Measurements from ENCODE around the gene STOML3.

DNA sequence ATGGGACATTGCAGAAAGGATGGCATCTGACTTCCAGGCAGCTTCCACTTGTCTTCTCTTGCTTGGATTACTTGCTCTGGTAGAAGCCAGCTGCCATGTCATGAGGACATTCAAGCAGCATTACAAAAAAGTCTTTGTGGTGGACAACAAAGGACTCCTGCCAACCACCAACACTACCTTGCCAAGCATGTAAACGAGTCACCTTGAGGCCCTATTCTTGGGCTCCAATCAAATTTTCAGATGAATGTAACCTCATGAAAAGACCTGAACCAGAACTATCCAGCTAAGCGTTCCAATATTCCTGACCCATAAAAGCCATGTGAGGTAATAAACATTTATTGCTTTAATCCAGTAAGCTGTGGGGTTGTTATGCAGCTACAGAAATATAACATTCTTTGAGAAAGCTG, 34.8 kb upstream of the STOML3 start:
- TF ChIP-seq POLR2AphosphoS5 (IDR thresholded peaks at IDR 0.05; ENCODE audit: low read depth, low read length), result no peak
- no peak for TF ChIP-seq SIN3A (IDR thresholded peaks at IDR 0.05; ENCODE audit: borderline replicate concordance, insufficient read depth, low read length)
- TF ChIP-seq, protein P1, sequence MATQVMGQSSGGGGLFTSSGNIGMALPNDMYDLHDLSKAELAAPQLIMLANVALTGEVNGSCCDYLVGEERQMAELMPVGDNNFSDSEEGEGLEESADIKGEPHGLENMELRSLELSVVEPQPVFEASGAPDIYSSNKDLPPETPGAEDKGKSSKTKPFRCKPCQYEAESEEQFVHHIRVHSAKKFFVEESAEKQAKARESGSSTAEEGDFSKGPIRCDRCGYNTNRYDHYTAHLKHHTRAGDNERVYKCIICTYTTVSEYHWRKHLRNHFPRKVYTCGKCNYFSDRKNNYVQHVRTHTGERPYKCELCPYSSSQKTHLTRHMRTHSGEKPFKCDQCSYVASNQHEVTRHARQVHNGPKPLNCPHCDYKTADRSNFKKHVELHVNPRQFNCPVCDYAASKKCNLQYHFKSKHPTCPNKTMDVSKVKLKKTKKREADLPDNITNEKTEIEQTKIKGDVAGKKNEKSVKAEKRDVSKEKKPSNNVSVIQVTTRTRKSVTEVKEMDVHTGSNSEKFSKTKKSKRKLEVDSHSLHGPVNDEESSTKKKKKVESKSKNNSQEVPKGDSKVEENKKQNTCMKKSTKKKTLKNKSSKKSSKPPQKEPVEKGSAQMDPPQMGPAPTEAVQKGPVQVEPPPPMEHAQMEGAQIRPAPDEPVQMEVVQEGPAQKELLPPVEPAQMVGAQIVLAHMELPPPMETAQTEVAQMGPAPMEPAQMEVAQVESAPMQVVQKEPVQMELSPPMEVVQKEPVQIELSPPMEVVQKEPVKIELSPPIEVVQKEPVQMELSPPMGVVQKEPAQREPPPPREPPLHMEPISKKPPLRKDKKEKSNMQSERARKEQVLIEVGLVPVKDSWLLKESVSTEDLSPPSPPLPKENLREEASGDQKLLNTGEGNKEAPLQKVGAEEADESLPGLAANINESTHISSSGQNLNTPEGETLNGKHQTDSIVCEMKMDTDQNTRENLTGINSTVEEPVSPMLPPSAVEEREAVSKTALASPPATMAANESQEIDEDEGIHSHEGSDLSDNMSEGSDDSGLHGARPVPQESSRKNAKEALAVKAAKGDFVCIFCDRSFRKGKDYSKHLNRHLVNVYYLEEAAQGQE (IDR thresholded peaks at IDR 0.05; ENCODE audit: insufficient read depth in 1 of 2, low read depth in 2 of 2, low read length in 2 of 2), result no peak
- no peak for TF ChIP-seq FOXP2 (optimal IDR thresholded peaks at IDR 0.05; ENCODE audit: borderline replicate concordance, extremely low read depth, extremely low read length, insufficient read depth)

Measured in PFSK-1 (cell line).